Type B pancreatic cell (in vitro differentiated cells): ENCODE measurements around the gene SEH1L. TPM values are rescaled to one million over a fixed set of nuclear protein-coding genes. Genes with fewer than 3 reads are reported as not detected.
A peak's percentile ranks its signal among the peaks of the same experiment; 100 is the strongest.
"Not testable (repeated sequence)": the region's sequence is repeated elsewhere in the genome, so short reads cannot be mapped to it uniquely, and the experiment has no call there.

Experiments used
- DNase-seq: peaks from one replicate; pipeline ENCODE4 v3.0.0; 2021; ENCODE audit warnings: mixed read lengths; ENCODE audit not compliant: unreplicated experiment; ENCODE audit errors: extremely low spot score
- H3K27ac Mint-ChIP-seq: 2 replicates; pipeline ENCODE4 v1.8.0; 2021; ENCODE audit warnings: mild to moderate bottlenecking, mixed read lengths
- H3K27me3 Mint-ChIP-seq: 2 replicates; pipeline ENCODE4 v1.8.0; 2021; ENCODE audit warnings: mixed read lengths
- H3K36me3 Mint-ChIP-seq: 2 replicates; pipeline ENCODE4 v1.8.0; 2021; ENCODE audit warnings: mixed read lengths
- H3K4me1 Mint-ChIP-seq: one replicate; pipeline ENCODE4 v1.8.0; 2021; ENCODE audit warnings: mixed read lengths; ENCODE audit not compliant: unreplicated experiment
- H3K4me3 Mint-ChIP-seq: 2 replicates; pipeline ENCODE4 v1.8.0; 2021; ENCODE audit warnings: mild to moderate bottlenecking, mixed read lengths
- H3K9me3 Mint-ChIP-seq: 2 replicates; pipeline ENCODE4 v1.8.0; 2021; ENCODE audit warnings: mixed read lengths
- CTCF ChIP-seq: fragments of 200-600 bp; sonication (generic); conservative IDR thresholded peaks from 2 replicates; pipeline ENCODE4 v1.5.0; 2021; ENCODE audit warnings: antibody characterized with exemption, mild to moderate bottlenecking
- long read RNA-seq: library from polyadenylated mRNA; unstranded; transcript quantifications from one replicate; pipeline ENCODE4 v2.0.0, GENCODE V29; 2020
- total RNA-seq: library from RNA; stranded (reverse); gene quantifications from 2 replicates; pipeline ENCODE4 v1.2.1, GENCODE V29; 2021; ENCODE audit warnings: low replicate concordance

The SEH1L gene
- 38.8 and 39.1 TPM in 2 replicates for total RNA-seq
- long read RNA-seq, transcript SEH1L-201 (9 exons, 3,494 nt): major isoform, 38 of 46 reads
- long read RNA-seq, partial matches to known transcripts: 2 of 46 reads
- long read RNA-seq, other reads (novel, unspliced or antisense): 6 of 46 reads

GRCh38 chr18:12947285-12948049 is at the start of gene SEH1L:
Gene SEH1L (plus strand): TSS chr18:12948011. CDS start chr18:12948122, 111 bp downstream.
- Mint-ChIP-seq H3K27me3 (no peaks in the 10 kb centered on the region), H3K36me3 (peaks cover 5% of the 10 kb centered on the region), H3K9me3 (no peaks in the 10 kb centered on the region), H3K4me1 (peaks cover 29% of the 10 kb centered on the region), H3K27ac (peak within 1 kb of the TSS; percentile 98), H3K4me3 (peak within 1 kb of the TSS; percentile 95)
- TF ChIP-seq CTCF: no peak
- peak; percentile 99 for DNase-seq

- DNase-seq, H3K9me3 Mint-ChIP-seq: not testable (repeated sequence)
These were observed 46.6 kb upstream of the SEH1L start for GRCh38 chr18:12901208-12901607.

GRCh38 chr18:12904012-12904516 is 43.7 kb upstream of the SEH1L start:
- TF ChIP-seq CTCF: no peak
- Mint-ChIP-seq H3K9me3 (no peaks in the 10 kb centered on the region), H3K4me1 (no peaks in the 10 kb centered on the region), H3K4me3 (no peak overlapping the region), H3K27me3 (peaks cover 8% of the 10 kb centered on the region), H3K27ac (no peak overlapping the region), H3K36me3 (no peaks in the 10 kb centered on the region)
- no peak for DNase-seq

More at GRCh38 chr18:12901208-12901607, 46.6 kb upstream of the SEH1L start:
- H3K27ac Mint-ChIP-seq, H3K36me3 Mint-ChIP-seq, H3K4me3 Mint-ChIP-seq, H3K4me1 Mint-ChIP-seq: not testable (repeated sequence)
- peaks cover 13% of the 10 kb centered on the region for H3K27me3 Mint-ChIP-seq

GRCh38 chr18:12906119-12906518 is 41.7 kb upstream of the SEH1L start:
- Mint-ChIP-seq H3K27ac (no peak overlapping the region), H3K4me1 (no peaks in the 10 kb centered on the region), H3K36me3 (no peaks in the 10 kb centered on the region), H3K27me3 (peaks cover 8% of the 10 kb centered on the region), H3K9me3 (no peaks in the 10 kb centered on the region), H3K4me3 (no peak overlapping the region)
- TF ChIP-seq CTCF: no peak
- DNase-seq: no peak

GRCh38 chr18:12906773-12907172 is 41.0 kb upstream of the SEH1L start:
- no peak for TF ChIP-seq CTCF
- H3K27me3 Mint-ChIP-seq: peaks cover 8% of the 10 kb centered on the region
- DNase-seq: no peak
- H3K9me3 Mint-ChIP-seq: no peaks in the 10 kb centered on the region
- no peak overlapping the region for H3K27ac Mint-ChIP-seq
- no peaks in the 10 kb centered on the region for H3K36me3 Mint-ChIP-seq
- no peak overlapping the region for H3K4me3 Mint-ChIP-seq
- H3K4me1 Mint-ChIP-seq: no peaks in the 10 kb centered on the region

- DNase-seq: no peak
- TF ChIP-seq CTCF: no peak
- Mint-ChIP-seq H3K4me3 (no peak overlapping the region), H3K9me3 (no peaks in the 10 kb centered on the region), H3K27me3 (peaks cover 6% of the 10 kb centered on the region), H3K4me1 (no peaks in the 10 kb centered on the region), H3K36me3 (no peaks in the 10 kb centered on the region), H3K27ac (no peak overlapping the region)
These were observed 40.4 kb upstream of the SEH1L start for GRCh38 chr18:12907258-12907925.
